DMS53 (cell line): ENCODE results near the gene DDIT3.
"Not testable (repeated sequence)": the region's sequence is repeated elsewhere in the genome, so short reads cannot be mapped to it uniquely, and the experiment has no call there.

ENCODE experiments used
- DNase-seq: peaks from one replicate; lab custom pipeline; 2025; lab: John Stamatoyannopoulos, UW

The DDIT3 gene

GRCh38 chr12:57525615-57526383 is 5.5 kb upstream of the DDIT3 start:
- no peak for DNase-seq

- DNase-seq, result no peak
Observed at GRCh38 chr12:57524814-57525614, 4.7 kb upstream of the DDIT3 start.

DNA sequence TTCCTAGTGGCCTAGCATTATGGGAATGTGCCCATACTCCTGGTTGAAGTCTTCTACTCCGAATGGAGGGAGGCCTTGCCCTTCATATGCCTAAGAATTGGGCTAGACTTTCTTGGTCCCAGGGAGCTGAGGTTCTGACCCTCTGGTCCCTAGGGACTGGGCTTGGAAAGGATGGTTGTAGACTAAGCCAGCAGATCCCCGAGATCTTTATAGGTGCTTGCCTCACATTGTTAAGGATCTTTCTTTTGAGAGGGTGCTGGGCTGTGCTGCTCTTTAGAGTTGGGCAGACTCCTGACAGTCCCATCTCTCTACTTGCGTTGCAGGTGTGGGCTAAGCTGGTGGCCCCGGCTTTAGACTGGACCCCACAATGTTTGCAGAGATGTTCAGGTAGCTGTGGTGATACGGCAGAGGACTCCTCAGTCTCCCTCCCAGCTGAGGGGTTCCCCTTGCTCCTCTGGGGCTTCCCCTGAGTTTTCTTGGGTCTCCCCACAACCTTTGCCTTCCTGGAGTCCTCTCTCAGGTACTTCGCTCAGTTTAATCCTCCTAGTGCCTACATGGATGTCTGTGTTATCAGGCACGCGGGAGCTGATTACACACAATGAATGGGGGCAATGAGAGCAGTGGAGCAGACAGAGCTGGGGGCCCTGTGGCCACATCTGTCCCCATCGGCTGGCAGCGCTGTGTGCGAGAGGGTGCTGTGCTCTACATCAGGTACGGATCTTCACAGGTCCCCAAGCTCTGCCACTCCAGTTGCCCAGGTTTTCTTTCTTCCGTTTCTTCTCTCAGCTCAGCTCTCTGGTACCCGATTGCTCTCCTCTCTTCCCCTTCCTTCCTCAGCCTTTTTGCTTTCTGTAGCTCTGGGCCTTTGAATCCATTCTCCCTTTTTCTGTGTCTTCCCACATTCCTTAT is 3.6 kb upstream of the DDIT3 start:
- no peak for DNase-seq

DNA sequence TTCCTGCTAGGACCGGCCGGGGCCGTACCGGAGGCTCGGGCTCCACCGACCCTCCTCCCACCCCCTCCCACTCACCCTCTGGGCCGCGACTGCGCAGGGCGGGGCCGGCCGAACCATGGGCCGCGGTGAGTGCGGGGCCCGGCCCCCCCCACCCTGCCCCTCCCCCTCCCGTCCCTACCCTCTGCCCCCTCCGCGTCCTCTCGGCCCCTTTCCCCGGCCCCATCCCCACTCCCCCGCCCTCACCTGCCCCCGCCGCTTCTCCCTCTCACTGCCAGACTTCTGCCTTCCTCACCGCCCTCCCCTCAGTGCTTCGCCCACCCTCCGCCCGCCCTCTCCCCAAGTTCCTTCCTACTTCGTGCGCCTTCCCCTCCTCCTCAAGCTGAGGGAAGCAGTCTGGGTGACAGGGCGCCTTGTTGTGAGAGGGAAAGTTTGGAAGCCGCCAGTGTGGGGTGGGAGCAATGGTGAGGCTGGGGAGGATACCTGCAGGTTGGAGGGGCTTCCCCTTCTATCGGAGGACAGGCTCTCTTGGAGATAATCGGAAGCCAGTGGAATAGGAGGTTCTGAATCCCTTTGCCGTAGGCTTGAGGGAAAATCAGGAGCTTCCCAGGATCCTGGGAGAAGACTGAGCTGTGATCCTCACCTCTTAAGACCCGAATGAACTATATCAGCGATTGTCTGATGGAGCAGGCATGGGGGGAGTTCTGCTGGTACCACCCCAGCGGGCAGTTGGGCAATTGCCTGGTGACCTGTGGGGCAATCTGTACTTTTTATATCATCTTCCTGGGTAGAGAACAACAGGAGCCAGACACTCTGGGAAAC is 2.8 kb upstream of the DDIT3 start:
- DNase-seq, result peak; percentile 72

- DNase-seq, result peak; percentile 97
Observed at GRCh38 chr12:57522011-57522886, 1.9 kb upstream of the DDIT3 start, which contains the start of gene MBD6. MBD6 (plus strand) TSS chr12:57522824; CDS start chr12:57524304, 1,480 bp downstream.

DNA sequence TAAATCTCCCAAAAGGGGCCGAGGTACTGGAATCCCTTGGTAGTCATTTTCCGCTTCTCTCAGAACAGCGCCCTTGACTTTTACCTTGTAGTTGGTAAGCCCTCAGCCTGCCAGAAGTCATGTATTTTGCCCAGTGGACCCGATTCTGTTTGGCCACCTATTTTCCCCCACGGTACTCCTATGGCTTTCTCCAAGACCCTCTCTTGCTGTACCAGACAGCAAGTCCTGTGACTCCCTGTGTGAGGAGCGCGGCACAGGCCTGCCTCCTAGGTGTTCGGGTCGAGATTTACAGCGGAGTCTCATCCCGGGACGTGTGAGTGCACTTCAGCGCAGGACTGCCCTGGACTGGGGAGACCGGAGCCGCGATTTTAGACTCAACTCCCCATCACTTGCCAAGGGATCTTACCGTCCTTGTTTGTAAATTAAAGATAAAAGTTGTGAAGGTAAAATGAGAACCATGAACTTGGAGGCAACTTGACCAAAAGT is 1.3 kb upstream of the DDIT3 start:
- peak; percentile 87 for DNase-seq

- DNase-seq, result no peak
Observed at GRCh38 chr12:57519796-57520052, 590 bp downstream of the DDIT3 start.

- DNase-seq, result peak; percentile 83
Observed at GRCh38 chr12:57518920-57519795, 1.2 kb downstream of the DDIT3 start.

DNA sequence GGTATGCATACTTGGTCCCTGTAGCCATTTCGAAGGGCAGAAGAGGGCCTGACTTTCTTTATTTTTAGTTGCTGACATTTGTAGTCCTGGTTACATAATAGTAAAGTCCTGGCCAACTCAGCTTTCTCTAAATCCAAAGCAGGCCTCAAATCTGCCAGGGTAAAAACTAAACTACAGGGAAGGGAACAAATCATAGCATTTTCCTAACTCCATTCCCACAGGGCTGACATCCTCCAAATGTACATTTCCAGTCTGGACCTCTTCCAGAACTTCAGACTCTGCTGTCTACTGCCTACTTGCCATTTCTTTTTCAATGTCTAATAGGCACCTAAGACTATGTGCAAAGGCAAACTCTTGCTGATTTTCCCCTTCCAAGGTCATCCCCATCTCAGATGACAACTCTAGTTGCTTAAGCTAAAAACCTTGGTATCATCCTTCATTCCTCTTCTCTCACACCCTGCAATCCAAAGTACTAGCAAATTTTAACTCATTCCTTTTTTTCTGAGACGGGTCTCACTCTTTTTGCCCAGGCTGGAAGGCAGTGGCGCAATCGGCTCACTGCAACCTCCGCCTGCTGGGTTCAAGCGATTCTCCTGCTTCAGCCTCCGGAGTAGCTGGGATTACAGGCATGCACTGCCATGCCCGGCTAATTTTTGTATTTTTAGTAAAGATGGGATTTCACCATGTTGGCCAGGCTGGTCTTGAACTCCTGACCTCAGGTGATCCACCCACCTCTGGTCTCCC is 2.0 kb downstream of the DDIT3 start:
- DNase-seq, result no peak

DNA sequence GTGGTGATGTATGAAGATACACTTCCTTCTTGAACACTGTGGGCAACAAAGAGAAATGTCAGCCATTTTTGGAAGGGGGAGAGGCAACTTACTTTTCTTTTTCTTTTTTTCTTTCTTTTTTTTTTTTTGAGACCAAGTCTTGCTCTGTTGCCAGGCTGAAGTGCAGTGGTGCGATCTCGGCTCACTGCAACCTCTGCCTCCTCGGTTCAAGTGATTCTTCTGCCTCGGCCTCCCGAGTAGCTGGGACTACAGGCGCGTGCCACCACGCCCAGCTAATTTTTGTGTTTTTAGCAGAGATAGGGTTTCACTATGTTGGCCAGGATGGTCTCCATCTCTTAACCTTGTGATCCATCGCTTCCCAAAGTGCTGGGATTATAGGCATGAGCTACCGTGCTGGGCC is 2.6 kb downstream of the DDIT3 start:
- DNase-seq, result not testable (repeated sequence)

DNA sequence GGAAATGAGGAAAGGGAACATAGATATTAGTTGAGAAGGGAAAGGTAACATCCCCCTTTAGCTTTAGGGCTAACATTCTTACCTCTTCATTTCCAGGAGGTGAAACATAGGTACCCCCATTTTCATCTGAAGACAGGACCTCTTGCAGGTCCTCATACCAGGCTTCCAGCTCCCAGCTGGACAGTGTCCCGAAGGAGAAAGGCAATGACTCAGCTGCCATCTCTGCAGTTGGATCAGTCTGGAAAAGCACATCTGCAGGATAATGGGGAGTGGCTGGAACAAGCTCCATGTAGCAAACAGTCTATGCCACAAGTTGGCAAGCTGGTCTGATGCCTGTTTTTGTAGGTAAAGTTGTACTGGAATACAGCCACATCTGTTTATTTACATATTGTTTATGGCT is 3.1 kb downstream of the DDIT3 start:
- DNase-seq, result peak; percentile 56

GRCh38 chr12:57516617-57517153 is 3.6 kb downstream of the DDIT3 start:
- no peak for DNase-seq

- peak; percentile 30 for DNase-seq
Observed at GRCh38 chr12:57515934-57516541, 4.3 kb downstream of the DDIT3 start.

GRCh38 chr12:57515408-57515933 is 4.8 kb downstream of the DDIT3 start:
- DNase-seq, result no peak

DNA sequence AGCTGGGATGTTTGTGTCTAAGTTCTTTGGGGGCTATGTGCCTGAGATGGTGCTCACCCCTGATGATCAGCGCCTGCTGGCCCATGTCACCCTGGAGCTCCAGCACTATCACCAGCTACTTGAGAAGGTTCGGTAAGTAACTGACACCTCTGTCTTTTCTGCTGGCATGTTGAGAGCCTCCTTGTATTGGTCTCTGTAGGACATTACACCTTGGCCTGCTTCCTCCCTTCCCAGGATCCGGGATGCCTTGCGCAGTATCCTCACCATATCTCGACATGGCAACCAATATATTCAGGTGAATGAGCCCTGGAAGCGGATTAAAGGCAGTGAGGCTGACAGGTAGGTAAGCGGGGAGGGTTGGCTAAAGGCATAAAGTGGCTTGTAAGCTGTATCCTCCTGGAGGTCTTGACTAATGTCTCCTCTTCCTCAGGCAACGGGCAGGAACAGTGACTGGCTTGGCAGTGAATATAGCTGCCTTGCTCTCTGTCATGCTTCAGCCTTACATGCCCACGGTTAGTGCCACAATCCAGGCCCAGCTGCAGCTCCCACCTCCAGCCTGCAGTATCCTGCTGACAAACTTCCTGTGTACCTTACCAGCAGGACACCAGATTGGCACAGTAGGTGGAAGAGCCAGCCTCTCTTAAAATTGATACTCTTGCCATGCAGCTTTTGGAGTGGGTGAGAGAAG is 5.5 kb downstream of the DDIT3 start:
- DNase-seq, result peak; percentile 42

GRCh38 chr12:57514246-57514645 is 6.1 kb downstream of the DDIT3 start:
- DNase-seq, result not testable (repeated sequence)

- not testable (repeated sequence) for DNase-seq
Observed at GRCh38 chr12:57513677-57514076, 6.6 kb downstream of the DDIT3 start.
